ENCODE results near the gene NR4A3. TPM values are rescaled to one million over a fixed set of nuclear protein-coding genes. Genes with fewer than 3 reads are reported as not detected.

Gene NR4A3
- total and polyA plus RNA-seq, 2 of the 13 experiments (the other 11 are each of a cell fraction or from before 2014, with no cell fraction given), result 0.02 to 0.09 TPM

DNA sequence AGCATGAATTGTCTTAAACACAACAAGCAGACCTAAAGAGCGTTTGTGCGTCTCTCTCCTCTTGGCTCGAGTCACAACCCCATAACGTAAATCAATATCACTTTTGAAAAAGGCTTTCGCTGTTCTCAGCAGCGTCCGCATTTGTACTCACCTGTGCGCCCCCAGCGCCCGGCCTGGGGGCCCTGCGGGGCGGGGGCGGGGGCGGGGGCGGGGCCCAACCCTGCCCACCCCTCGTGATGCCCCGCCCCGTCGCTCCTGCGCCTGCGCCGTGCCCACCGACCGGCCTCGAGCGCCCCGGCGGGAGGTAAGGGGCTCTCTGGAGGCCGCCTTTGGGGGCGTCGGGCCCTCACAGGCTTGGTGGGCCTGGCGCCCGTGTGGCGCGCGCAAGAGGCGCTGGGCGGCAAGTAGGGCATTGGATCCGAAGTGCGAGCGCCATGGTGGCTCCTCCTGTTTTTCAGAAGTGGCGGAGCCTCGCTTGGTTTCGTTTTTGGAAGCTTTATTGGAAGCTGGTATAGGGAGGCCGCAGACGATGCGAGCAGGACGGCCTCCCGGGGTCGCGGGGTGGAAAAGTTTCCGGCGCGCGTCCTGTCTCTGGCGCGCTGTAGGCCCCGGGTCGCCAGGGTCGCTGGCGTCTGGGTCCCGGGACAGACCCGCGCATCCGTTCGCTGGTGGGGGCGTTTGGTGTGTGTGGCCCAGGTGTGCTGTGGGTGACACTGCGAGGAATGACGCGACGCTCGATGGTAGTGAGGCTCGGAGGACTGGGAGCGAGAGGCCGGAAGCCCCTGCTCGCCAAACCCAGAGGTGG, 84.9 kb downstream of the NR4A3 start, which contains the start of gene STX17 (continued):
- TF ChIP-seq, protein P1, sequence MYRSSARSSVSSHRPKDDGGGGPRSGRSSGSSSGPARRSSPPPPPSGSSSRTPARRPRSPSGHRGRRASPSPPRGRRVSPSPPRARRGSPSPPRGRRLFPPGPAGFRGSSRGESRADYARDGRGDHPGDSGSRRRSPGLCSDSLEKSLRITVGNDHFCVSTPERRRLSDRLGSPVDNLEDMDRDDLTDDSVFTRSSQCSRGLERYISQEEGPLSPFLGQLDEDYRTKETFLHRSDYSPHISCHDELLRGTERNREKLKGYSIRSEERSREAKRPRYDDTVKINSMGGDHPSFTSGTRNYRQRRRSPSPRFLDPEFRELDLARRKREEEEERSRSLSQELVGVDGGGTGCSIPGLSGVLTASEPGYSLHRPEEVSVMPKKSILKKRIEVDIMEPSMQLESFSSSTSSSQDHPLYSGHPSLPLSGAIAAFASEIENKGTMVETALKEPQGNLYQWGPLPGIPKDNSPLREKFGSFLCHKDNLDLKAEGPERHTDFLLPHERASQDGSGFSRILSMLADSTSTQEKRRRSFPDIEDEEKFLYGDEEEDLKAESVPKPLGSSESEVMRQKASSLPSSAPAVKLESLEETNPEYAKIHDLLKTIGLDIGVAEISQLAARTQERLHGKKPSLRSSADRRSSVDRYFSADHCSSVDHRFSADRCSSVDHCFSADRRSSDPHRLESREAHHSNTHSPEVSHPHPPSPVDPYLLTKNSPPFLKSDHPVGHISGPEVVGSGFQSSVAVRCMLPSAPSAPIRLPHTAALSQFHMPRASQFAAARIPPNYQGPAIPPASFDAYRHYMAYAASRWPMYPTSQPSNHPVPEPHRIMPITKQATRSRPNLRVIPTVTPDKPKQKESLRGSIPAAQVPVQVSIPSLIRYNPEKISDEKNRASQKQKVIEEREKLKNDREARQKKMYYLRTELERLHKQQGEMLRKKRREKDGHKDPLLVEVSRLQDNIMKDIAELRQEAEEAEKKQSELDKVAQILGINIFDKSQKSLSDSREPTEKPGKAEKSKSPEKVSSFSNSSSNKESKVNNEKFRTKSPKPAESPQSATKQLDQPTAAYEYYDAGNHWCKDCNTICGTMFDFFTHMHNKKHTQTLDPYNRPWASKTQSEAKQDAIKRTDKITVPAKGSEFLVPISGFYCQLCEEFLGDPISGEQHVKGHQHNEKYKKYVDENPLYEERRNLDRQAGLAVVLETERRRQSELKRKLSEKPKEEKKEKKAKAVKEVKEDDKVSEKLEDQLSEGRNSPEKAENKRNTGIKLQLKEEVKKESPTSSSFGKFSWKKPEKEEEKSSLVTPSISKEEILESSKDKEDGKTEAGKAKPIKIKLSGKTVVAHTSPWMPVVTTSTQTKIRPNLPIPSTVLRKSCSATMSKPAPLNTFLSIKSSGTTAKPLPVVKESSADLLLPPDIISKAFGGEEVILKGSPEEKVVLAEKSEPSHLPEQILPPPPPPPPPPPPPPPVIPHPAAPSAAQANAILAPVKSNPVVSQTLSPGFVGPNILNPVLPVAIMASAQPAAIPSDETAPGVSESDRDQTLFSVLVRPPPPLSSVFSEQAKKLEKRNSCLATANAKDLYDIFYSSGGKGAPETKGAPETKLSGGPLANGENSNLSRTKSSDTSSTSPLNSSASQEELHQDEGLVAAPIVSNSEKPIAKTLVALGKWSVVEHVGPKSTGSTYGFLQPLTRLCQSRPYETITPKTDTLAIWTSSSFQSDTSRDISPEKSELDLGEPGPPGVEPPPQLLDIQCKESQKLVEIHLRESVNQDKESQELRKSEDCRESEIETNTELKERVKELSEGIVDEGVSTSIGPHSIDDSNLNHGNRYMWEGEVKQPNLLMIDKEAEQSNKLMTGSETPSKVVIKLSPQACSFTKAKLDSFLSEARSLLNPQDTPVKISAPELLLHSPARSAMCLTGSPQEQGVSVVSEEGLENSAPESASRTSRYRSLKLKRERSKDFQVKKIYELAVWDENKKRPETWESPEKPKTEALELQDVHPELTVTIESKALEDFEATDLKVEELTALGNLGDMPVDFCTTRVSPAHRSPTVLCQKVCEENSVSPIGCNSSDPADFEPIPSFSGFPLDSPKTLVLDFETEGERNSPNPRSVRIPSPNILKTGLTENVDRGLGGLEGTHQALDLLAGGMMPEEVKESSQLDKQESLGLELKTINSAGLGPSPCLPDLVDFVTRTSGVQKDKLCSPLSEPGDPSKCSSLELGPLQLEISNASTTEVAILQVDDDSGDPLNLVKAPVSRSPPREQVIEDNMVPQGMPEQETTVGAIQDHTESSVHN (CRISPR knock-in tag; IDR thresholded peaks at IDR 0.05), result 0 out of 2 replicates have a peak, but pooled peaks have one; percentile 28
- TF ChIP-seq ZNF672 (CRISPR knock-in tag; IDR thresholded peaks at IDR 0.05) (no peak), SRSF1 (optimal IDR thresholded peaks at IDR 0.05; ENCODE audit: low read depth, low read length) (peak; percentile 43), NR2F6 (IDR thresholded peaks at IDR 0.05) (no peak), NR2F6 (CRISPR knock-in tag; IDR thresholded peaks at IDR 0.05) (0 out of 2 replicates have a peak, but pooled peaks have one; percentile 10), ZFP90 (CRISPR knock-in tag; IDR thresholded peaks at IDR 0.05; ENCODE audit: borderline replicate concordance) (0 out of 2 replicates have a peak, but pooled peaks have one; percentile 48), RBFOX2 (IDR thresholded peaks at IDR 0.05; ENCODE audit: low read depth, low read length) (peak; percentile 89), ZNF501 (CRISPR knock-in tag; IDR thresholded peaks at IDR 0.05) (peak; percentile 88; the same call in 1 of the 2 replicates), ZNF737 (CRISPR knock-in tag; IDR thresholded peaks at IDR 0.05; ENCODE audit: borderline replicate concordance) (peak; percentile 74; the same call in 1 of the 2 replicates), ZBTB21 (CRISPR knock-in tag; IDR thresholded peaks at IDR 0.05) (no peak), ZNF768 (CRISPR knock-in tag; IDR thresholded peaks at IDR 0.05) (peak; percentile 79; the same call in 1 of the 2 replicates)
- TF ChIP-seq, protein P2, sequence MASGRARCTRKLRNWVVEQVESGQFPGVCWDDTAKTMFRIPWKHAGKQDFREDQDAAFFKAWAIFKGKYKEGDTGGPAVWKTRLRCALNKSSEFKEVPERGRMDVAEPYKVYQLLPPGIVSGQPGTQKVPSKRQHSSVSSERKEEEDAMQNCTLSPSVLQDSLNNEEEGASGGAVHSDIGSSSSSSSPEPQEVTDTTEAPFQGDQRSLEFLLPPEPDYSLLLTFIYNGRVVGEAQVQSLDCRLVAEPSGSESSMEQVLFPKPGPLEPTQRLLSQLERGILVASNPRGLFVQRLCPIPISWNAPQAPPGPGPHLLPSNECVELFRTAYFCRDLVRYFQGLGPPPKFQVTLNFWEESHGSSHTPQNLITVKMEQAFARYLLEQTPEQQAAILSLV (CRISPR knock-in tag; IDR thresholded peaks at IDR 0.05; ENCODE audit: borderline replicate concordance), result peak; percentile 72; the same call in 1 of the 2 replicates
- TF ChIP-seq, protein P3, sequence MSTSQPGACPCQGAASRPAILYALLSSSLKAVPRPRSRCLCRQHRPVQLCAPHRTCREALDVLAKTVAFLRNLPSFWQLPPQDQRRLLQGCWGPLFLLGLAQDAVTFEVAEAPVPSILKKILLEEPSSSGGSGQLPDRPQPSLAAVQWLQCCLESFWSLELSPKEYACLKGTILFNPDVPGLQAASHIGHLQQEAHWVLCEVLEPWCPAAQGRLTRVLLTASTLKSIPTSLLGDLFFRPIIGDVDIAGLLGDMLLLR (CRISPR knock-in tag; IDR thresholded peaks at IDR 0.05), result peak; percentile 60; the same call in 1 of the 2 replicates

Data from HepG2 (cell line).